GM18505 (cell line): ENCODE data around the gene HOMER2.

ENCODE experiments used
- ATAC-seq: cut with Tn5 transposase; IDR thresholded peaks from one replicate; pipeline ENCODE4 v1.9.1; 2021; ENCODE audit not compliant: unreplicated experiment
- POLR2A ChIP-seq: IDR thresholded peaks from 4 replicates; pipeline ENCODE4 v1.6.1; 2011; ENCODE audit warnings: borderline replicate concordance; ENCODE audit not compliant: insufficient read depth, insufficient read length; ENCODE audit errors: extremely low read depth

HOMER2 gene

DNA sequence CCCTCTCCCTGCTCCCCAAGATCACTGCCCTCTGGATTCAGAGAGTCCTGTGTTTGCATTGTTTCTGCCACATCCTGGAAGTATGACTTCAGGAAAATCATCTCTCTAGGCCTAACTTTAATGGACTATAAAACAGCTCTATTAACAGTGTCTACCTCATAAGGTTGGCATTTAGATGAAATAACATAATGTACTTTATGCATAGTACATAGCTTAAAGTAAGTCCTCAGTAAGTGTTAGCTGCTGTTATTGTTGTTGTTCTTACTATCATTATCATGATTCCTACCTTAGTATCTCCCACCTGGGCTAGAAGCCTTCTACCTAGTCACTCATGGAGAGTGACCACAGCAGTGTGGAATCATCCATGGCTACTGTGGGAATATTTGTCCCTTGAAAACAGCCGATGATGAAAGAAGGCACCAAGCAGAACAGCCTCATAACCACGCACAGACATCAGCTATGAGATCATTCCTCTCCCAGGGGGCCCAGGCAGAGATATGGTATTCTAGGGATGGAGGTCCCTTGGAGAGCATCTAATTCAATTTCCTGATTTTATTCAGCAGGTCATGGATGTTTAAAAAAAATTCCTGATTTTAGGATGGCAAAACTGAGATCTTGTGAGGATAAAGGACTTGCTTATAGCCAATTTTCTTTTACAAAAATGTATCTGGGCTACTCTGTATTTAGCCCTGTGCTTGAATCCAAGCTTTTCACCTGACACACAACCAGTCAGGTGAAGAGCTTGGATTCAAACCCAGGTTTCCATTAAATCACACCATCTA, 148.5 kb downstream of the HOMER2 start:
- TF ChIP-seq POLR2A: no peak
- no peak for ATAC-seq

DNA sequence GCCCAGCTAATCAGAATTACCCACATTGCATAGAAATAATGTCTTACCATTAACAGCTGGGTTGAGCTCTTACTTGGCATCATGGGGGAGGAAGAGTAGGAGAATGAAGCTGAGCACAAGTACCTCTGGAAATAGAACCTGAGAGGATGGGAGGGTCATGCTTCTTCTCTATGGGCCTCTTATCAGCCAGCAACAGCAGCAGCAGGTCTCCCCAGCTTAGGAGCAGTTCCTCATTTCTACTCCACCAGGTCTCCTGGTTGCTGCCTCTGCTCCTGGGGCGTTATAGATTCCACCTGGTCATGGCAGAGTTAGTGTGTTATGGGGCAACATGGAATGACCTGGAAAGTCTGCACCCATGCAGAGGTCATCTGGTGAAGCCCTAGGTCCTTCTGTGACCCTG, 150.0 kb downstream of the HOMER2 start:
- no peak for TF ChIP-seq POLR2A
- ATAC-seq: no peak

DNA sequence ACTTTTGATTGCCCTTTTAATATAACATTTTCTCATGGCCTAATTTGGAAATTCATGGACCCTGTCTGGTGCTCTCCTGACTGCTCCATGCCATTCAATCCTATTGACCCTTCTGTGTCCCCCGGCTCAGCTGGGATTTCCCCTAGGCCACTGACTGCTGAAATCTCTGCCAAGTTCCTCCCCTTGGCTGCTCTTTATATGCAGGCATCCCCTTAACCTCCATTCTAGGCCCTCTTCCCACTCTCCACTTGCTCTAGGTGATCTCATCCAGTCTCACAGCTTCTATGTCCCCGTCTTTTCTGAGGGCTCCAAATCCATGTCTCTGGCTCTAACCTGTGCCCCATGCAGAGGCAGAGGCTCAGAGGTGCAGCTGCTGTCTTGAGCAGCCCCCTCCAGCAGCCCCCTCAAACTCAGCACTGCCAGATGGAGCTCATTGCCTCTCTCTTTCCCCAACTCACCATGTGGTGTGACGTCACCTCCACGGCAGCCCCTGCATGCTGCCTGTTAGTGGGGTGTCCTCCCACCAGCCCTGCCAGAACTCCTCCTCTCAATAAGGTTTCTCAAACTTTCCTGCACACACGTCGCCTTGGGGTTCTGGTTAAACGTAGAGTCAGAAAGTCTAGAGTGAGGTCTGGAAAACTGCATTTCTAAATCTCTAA, 153.2 kb downstream of the HOMER2 start:
- ATAC-seq: no peak
- no peak for TF ChIP-seq POLR2A
